Gastrocnemius medialis (tissue), 4 donors: ENCODE results near the gene DOCK4.

Experiments
- CTCF ChIP-seq, 5 experiments: fragments of 450-650 bp in 3 of 5; fragments of 200-600 bp in 2 of 5; sonication (generic) in 2 of 5; IDR thresholded peaks in 4 of 5; conservative IDR thresholded peaks in 1 of 5; 1 replicate in 4 of 5; 2 replicates in 1 of 5; pipeline ENCODE4 v1.5.1; 2016 to 2019; ENCODE audit warnings: antibody characterized with exemption in 5 of 5, mild to moderate bottlenecking in 3 of 5, moderate library complexity in 3 of 5
- POLR2A ChIP-seq, 2 donors: fragments of 450-650 bp; IDR thresholded peaks; one replicate each; pipeline ENCODE4 v1.6.1; 2017; ENCODE audit warnings: antibody characterized with exemption in 2 of 2, mild to moderate bottlenecking in 2 of 2, moderate library complexity in 2 of 2

- TF ChIP-seq POLR2A (IDR thresholded peaks at IDR 0.05) (no peak), CTCF (IDR thresholded peaks at IDR 0.05 in 4 of 5, conservative IDR thresholded peaks at IDR 0.05 in 1 of 5) (no peak)
These were observed 132.7 kb downstream of the DOCK4 start for GRCh38 chr7:112073530-112073929.
